Measurements from ENCODE around the gene HEATR5B. TPM values are rescaled to one million over a fixed set of nuclear protein-coding genes. Genes with fewer than 3 reads are reported as not detected.

The HEATR5B gene
- total and polyA plus RNA-seq, 9 of the 15 experiments (the other 6 are each of a cell fraction or from before 2014, with no cell fraction given), result 4.2 to 21.7 (median 12.2) TPM

DNA sequence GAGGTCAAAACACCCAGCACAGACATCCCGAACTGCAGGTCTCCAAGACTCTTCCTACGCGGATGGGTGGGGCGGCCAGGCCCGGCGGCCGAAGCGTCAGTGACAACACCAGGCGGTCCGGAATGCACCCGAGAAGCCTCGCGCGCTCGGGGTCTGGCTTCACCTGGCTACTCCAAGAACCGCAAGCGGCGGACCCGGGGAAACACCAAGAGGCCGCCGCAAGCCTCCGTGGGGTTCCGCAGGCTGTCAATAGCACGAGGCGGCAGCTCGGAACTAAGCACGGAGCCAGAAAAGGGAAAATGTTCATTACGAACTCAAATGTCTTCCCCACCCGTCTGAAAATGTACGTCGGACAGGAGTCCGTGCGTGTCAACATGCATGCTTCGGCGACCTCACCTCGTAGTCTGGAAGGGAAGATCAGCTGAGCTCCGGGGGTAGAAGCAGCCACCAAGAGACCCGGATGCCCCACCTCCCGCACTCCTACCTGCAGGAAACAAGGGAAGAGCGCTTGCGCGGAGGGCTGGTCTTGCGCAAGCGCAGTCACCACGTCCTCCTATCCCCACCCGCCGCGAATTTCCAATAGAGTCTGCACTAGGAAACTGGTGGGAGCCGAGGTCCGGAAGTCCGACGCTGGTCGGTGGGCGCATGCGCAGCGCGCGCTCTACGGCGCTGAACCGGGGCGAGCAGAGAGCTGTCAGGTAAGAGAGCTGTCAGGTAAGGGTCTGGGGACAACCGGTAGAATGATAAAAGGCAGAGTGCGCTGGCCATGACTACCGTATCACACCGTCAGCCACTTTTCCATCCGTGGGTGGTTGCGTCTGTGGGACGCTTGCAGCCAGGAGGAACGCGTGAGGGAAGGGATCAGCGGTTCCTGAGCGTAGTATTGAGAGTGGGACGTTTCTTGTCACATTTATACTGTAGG is at the start of gene HEATR5B, which contains the start of gene GPATCH11 (continued):
- peak; percentile 82 for TF ChIP-seq EP400 (IDR thresholded peaks at IDR 0.05)
- peak; percentile 99 for TF ChIP-seq NRF1 (conservative IDR thresholded peaks at IDR 0.05 in 1 of 2, IDR thresholded peaks at IDR 0.05 in 1 of 2)
- TF ChIP-seq GATAD2A (IDR thresholded peaks at IDR 0.05), result no peak
- TF ChIP-seq, protein P1, sequence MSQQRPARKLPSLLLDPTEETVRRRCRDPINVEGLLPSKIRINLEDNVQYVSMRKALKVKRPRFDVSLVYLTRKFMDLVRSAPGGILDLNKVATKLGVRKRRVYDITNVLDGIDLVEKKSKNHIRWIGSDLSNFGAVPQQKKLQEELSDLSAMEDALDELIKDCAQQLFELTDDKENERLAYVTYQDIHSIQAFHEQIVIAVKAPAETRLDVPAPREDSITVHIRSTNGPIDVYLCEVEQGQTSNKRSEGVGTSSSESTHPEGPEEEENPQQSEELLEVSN (IDR thresholded peaks at IDR 0.05; ENCODE audit: borderline replicate concordance in 1 of 2, extremely low read depth in 1 of 2, insufficient read depth in 1 of 2, insufficient read length in 1 of 2, low read depth in 1 of 2, low read length in 1 of 2, poor library complexity in 1 of 2, severe bottlenecking in 1 of 2), result peak; percentile 38 to 53
- no peak for TF ChIP-seq POU5F1 (IDR thresholded peaks at IDR 0.05; ENCODE audit: borderline replicate concordance, low read depth, low read length, partially characterized antibody)
- TF ChIP-seq NR3C1 (CRISPR knock-in tag; IDR thresholded peaks at IDR 0.05), result no peak
- TF ChIP-seq, protein P2, sequence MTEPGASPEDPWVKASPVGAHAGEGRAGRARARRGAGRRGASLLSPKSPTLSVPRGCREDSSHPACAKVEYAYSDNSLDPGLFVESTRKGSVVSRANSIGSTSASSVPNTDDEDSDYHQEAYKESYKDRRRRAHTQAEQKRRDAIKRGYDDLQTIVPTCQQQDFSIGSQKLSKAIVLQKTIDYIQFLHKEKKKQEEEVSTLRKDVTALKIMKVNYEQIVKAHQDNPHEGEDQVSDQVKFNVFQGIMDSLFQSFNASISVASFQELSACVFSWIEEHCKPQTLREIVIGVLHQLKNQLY (CRISPR knock-in tag; conservative IDR thresholded peaks at IDR 0.05), result no peak
- no peak for TF ChIP-seq TRIM24 (IDR thresholded peaks at IDR 0.05)
- TF ChIP-seq, protein P3, sequence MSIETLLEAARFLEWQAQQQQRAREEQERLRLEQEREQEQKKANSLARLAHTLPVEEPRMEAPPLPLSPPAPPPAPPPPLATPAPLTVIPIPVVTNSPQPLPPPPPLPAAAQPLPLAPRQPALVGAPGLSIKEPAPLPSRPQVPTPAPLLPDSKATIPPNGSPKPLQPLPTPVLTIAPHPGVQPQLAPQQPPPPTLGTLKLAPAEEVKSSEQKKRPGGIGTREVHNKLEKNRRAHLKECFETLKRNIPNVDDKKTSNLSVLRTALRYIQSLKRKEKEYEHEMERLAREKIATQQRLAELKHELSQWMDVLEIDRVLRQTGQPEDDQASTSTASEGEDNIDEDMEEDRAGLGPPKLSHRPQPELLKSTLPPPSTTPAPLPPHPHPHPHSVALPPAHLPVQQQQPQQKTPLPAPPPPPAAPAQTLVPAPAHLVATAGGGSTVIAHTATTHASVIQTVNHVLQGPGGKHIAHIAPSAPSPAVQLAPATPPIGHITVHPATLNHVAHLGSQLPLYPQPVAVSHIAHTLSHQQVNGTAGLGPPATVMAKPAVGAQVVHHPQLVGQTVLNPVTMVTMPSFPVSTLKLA (conservative IDR thresholded peaks at IDR 0.05), result peak; percentile 83 to 92
- peak; percentile 84 for TF ChIP-seq DACH1 (IDR thresholded peaks at IDR 0.05; ENCODE audit: partially characterized antibody)
- TF ChIP-seq CHD2 (IDR thresholded peaks at IDR 0.05; ENCODE audit: low read depth, low read length), result 0 out of 2 replicates have a peak, but pooled peaks have one; percentile 12
- TF ChIP-seq TCFL5 (CRISPR knock-in tag; conservative IDR thresholded peaks at IDR 0.05), result no peak
- no peak for TF ChIP-seq ZNF197 (CRISPR knock-in tag; IDR thresholded peaks at IDR 0.05; ENCODE audit: low read depth)
- no peak for TF ChIP-seq ZNF766 (CRISPR knock-in tag; conservative IDR thresholded peaks at IDR 0.05)
- TF ChIP-seq ZBTB7A (IDR thresholded peaks at IDR 0.05; ENCODE audit: borderline replicate concordance, control insufficient read depth, low read depth, low read length), result no peak
- TF ChIP-seq XRCC5 (IDR thresholded peaks at IDR 0.05; ENCODE audit: low read depth, low read length), result peak; percentile 61; the same call in 1 of the 2 replicates
- no peak for TF ChIP-seq CHD1 (IDR thresholded peaks at IDR 0.05; ENCODE audit: low read length)
- peak; percentile 54 to 93; a peak in 2 of 4 replicates for TF ChIP-seq SIN3A (IDR thresholded peaks at IDR 0.05; ENCODE audit: borderline replicate concordance in 2 of 2, control insufficient read depth in 1 of 2, low read depth in 2 of 2, low read length in 2 of 2)
- no peak for TF ChIP-seq ZNF175 (CRISPR knock-in tag; IDR thresholded peaks at IDR 0.05; ENCODE audit: low read depth)
- TF ChIP-seq ERF (CRISPR knock-in tag; IDR thresholded peaks at IDR 0.05), result 0 out of 2 replicates have a peak, but pooled peaks have one; percentile 21
- TF ChIP-seq BACH1 (tag; IDR thresholded peaks at IDR 0.05), result no peak
